Esophagus muscularis mucosa (tissue), 4 donors: ENCODE results near the gene RARB. TPM values are rescaled to one million over a fixed set of nuclear protein-coding genes. Genes with fewer than 3 reads are reported as not detected.

Experiments
- DNase-seq: peaks from one replicate; pipeline ENCODE4 v3.0.0-alpha.2; 2017; ENCODE audit errors: extremely low spot score
- H3K27ac ChIP-seq, 4 donors: fragments of 200-600 bp; sonication (generic); replicated peaks in 1 of 4; 1 replicate in 3 of 4; 2 replicates in 1 of 4; pipeline ENCODE4 v1.5.1; 2016 to 2019; ENCODE audit warnings: mild to moderate bottlenecking in 1 of 4
- H3K27me3 ChIP-seq, 4 donors: fragments of 200-600 bp; sonication (generic); one replicate each; pipeline versions ENCODE4 v1.5.1 to v1.6.0; 2016 to 2019
- H3K36me3 ChIP-seq, 4 donors: fragments of 200-600 bp; sonication (generic); one replicate each; pipeline ENCODE4 v1.5.1; 2016 to 2019
- H3K4me1 ChIP-seq, 4 donors: fragments of 200-600 bp; sonication (generic); one replicate each; pipeline ENCODE4 v1.5.1; 2016 to 2019
- H3K4me3 ChIP-seq, 4 donors: fragments of 200-600 bp; sonication (generic); 1 replicate in 2 of 4; 2 replicates in 2 of 4; pipeline ENCODE4 v1.5.1; 2016 to 2019; ENCODE audit warnings: mild to moderate bottlenecking in 4 of 4, moderate library complexity in 1 of 4
- H3K9me3 ChIP-seq, 4 donors: fragments of 200-600 bp; sonication (generic); 1 replicate in 3 of 4; 2 replicates in 1 of 4; pipeline ENCODE4 v1.5.1; 2016 to 2019
- EP300 ChIP-seq: sonication (generic); formaldehyde crosslinking; IDR thresholded peaks from one replicate; pipeline ENCODE4 v1.6.1; 2017; ENCODE audit warnings: antibody characterized with exemption
- POLR2A ChIP-seq: fragments of 450-650 bp; IDR thresholded peaks from one replicate; pipeline ENCODE4 v1.6.1; 2017; ENCODE audit warnings: antibody characterized with exemption, moderate library complexity, mild to moderate bottlenecking, low read depth
- POLR2AphosphoS5 ChIP-seq, 2 donors: sonication (generic); formaldehyde crosslinking; IDR thresholded peaks; one replicate each; pipeline ENCODE4 v1.6.1; 2017; ENCODE audit warnings: antibody characterized with exemption in 2 of 2
- WGBS: methylation state at CpG from one replicate; pipeline ENCODE4 v1.1.5; 2018; 5-methylcytosine and 5-hydroxymethylcytosine counted together
- intact Hi-C: fragments of 100-400 bp; cut with DNase I; formaldehyde crosslinking; loops from one replicate; pipeline ENCODE4 v1.15.1; 2023
- total RNA-seq, 4 donors: library from RNA; depleted of rRNA; stranded (reverse); fragments of >200 nt; gene quantifications; one replicate each; pipeline versions ENCODE4 v1.1.0 to v1.2.1, GENCODE V29; 2016
- TF ChIP-seq, protein P1 (sequence below), 3 experiments: fragments of 200-600 bp in 2 of 3; fragments of 450-650 bp in 1 of 3; sonication (generic) in 2 of 3; IDR thresholded peaks; one replicate each; pipeline ENCODE4 v1.5.1; 2017 to 2019; ENCODE audit warnings: antibody characterized with exemption in 3 of 3, mild to moderate bottlenecking in 2 of 3, moderate library complexity in 1 of 3

RARB gene
- total RNA-seq, 4 donors from 2014 or later: 29.2 to 51.9 (median 40.9) TPM

DNA sequence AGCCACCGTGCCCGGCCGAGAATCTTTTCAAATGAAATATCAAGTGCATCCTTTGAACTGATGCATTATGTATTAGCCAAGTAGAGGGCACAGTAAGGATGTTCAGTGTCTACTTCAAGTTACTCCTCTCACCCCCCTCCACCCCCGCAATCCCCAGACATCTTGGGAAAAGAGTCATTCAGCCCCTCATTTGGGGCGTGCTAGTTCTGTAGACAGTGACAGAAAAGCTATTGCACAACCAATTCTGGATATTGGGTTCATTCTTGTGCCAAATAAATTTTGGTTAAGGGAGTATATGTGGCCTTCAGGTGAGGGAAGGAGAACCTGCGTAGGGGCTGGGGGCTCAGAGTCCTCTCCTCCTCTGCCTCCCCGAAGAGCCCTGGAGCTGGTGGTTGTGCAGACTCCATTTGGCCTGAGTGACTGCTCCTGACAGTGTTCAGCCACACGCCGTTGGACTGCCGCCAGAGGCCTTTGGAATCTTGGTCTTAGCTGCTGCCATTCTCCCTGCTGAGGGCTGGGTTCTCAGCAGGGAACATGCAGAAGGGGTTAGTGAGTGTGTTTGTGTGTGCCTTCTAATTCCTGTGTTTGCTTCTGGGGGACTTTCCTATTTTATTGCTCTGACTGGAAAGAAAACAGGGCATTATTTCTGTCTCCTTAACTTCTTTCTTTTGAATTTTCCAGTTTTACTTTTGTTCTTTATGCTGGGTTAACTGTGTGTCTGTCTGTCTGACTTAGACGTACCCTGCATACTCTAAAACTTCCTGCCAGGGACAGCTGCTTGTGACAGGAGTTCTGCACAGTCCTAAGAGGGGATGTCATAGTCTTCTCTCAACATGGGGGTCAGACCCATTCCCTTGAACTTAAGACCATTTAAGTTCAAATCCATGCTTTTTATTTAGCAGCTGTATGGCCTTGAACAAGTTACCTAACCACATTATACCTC, 21.0 kb downstream of the RARB start:
- intact Hi-C loops: no loop called here
- no peaks in the 10 kb centered on the region for H3K9me3 ChIP-seq

DNA sequence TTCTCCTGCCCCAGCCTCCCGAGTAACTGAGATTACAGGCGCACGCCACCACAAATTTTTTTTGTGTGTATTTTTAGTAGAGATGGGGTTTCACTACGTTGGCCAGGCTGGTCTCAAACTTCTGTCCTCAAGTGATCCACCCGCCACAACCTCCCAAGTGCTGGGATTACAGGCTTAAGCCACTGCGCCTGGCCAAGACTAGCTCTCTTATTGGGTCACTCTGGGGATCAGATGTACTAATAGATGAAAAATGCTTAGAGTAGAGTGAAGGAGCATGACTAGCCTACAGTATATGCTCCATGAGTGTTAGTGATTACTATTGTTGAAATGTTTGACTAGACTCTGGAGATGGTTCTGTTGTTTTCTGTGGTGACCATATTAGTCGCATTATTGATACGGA, 21.8 kb downstream of the RARB start:
- no peaks in the 10 kb centered on the region for H3K36me3 ChIP-seq
- no peak for DNase-seq
- no peak overlapping the region for H3K4me3 ChIP-seq
- 92% methylated on average over 8 of the region's 8 CpGs for WGBS
- H3K9me3 ChIP-seq: no peaks in the 10 kb centered on the region
- H3K27me3 ChIP-seq: no peaks in the 10 kb centered on the region
- TF ChIP-seq POLR2AphosphoS5 (IDR thresholded peaks at IDR 0.05) (no peak), POLR2A (no peak), EP300 (no peak)
- TF ChIP-seq, protein P1, sequence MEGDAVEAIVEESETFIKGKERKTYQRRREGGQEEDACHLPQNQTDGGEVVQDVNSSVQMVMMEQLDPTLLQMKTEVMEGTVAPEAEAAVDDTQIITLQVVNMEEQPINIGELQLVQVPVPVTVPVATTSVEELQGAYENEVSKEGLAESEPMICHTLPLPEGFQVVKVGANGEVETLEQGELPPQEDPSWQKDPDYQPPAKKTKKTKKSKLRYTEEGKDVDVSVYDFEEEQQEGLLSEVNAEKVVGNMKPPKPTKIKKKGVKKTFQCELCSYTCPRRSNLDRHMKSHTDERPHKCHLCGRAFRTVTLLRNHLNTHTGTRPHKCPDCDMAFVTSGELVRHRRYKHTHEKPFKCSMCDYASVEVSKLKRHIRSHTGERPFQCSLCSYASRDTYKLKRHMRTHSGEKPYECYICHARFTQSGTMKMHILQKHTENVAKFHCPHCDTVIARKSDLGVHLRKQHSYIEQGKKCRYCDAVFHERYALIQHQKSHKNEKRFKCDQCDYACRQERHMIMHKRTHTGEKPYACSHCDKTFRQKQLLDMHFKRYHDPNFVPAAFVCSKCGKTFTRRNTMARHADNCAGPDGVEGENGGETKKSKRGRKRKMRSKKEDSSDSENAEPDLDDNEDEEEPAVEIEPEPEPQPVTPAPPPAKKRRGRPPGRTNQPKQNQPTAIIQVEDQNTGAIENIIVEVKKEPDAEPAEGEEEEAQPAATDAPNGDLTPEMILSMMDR (IDR thresholded peaks at IDR 0.05): no peak
- intact Hi-C loops: no loop called here
- H3K27ac ChIP-seq: peak overlapping the region; percentile 52 to 83 (median 68)
- H3K4me1 ChIP-seq: peaks cover 28 to 94% (median 90%) of the 10 kb centered on the region in 4 donors

More for the DNA sequence above, 21.0 kb downstream of the RARB start:
- DNase-seq: no peak
- H3K36me3 ChIP-seq: no peaks in the 10 kb centered on the region
- WGBS: 44% methylated on average over 9 of the region's 11 CpGs
- peak; percentile 50 to 57 for TF ChIP-seq POLR2AphosphoS5 (IDR thresholded peaks at IDR 0.05)
- TF ChIP-seq POLR2A: no peak
- H3K27ac ChIP-seq: peak overlapping the region; percentile 52 to 83 (median 68)
- no peaks in the 10 kb centered on the region for H3K27me3 ChIP-seq
- H3K4me1 ChIP-seq: peaks cover 20 to 94% (median 90%) of the 10 kb centered on the region in 4 donors
- H3K4me3 ChIP-seq: no peak overlapping the region

DNA sequence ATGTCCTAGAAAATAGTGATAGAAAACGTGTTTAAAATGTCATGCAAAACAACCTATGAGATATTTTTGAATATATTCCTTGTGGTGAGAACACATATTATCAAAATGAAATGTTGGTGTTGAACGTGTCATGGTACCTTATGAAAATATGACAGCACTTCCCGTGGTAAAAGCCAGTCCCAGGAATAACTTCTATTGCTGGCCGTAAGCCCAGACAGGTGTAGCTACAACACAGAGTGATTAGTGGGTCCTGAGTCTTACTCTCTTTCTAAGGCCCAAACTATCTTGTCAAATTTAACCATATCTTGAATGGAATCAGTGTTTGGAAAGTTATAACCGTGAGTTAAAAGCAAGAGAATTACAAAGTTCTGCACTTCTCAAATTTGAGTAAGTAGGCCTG, 24.1 kb downstream of the RARB start:
- WGBS: 59% methylated on average over 5 of the region's 5 CpGs
- TF ChIP-seq POLR2A: no peak
- TF ChIP-seq, protein P1 (IDR thresholded peaks at IDR 0.05): no peak
- intact Hi-C loops: no loop called here

DNA sequence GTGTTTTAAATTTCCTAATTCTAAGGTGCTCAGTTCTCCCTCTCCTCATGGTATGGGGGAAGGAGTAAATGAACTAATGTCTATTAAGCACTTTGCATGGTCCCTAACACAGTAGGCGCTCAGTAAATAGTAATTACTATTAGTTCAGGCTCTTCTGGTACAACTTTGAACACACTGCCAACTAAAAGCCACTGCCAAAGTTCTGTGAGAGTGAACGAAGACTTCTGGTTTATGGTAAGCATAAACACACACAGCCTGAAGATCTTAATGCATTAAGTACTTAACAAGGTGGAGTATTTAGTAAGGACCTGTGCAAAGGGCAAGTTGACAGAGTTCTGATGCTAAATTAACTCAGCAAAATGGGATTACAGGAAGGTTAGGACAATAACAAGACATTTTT, 24.7 kb downstream of the RARB start:
- H3K4me3 ChIP-seq: no peak overlapping the region
- intact Hi-C loops: no loop called here
- TF ChIP-seq EP300: no peak
- no peak for TF ChIP-seq POLR2AphosphoS5 (IDR thresholded peaks at IDR 0.05)
- no peak for TF ChIP-seq POLR2A
- TF ChIP-seq, protein P1 (IDR thresholded peaks at IDR 0.05): no peak
- no peaks in the 10 kb centered on the region for H3K36me3 ChIP-seq
- peak overlapping the region; percentile 65 to 83 (median 75) for H3K27ac ChIP-seq
- 46% methylated on average over 2 of the region's 2 CpGs for WGBS
- DNase-seq: no peak
- H3K9me3 ChIP-seq: no peaks in the 10 kb centered on the region
- peaks cover 48 to 99% (median 97%) of the 10 kb centered on the region in 4 donors for H3K4me1 ChIP-seq
- H3K27me3 ChIP-seq: no peaks in the 10 kb centered on the region

More for the DNA sequence above, 24.1 kb downstream of the RARB start:
- Histone ChIP-seq H3K36me3 (no peaks in the 10 kb centered on the region), H3K9me3 (no peaks in the 10 kb centered on the region), H3K4me3 (no peak overlapping the region), H3K27me3 (no peaks in the 10 kb centered on the region), H3K4me1 (peaks cover 44 to 99% (median 97%) of the 10 kb centered on the region in 4 donors), H3K27ac (peak overlapping the region; percentile 65 to 83 (median 75))
- no peak for DNase-seq

DNA sequence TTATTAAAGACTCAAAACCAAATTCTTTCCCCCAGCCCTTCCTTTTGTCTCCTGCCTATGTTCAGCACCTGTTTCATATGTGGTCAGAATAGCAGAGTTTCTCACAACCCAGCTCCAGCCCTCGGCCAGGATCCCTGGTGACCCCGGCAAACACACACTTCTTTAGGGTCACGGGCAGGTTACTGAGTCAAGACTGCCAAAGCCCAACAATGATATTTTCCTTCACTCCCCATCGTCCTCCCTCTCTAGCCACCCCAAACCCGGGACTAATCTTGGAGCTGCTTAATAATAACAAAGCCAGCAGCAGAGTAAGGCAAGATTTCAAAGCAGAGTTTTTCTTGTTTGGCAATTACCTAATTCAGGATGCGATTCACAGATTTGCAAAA, 25.5 kb downstream of the RARB start:
- WGBS: 29% methylated on average over 6 of the region's 6 CpGs
- Histone ChIP-seq H3K9me3 (no peaks in the 10 kb centered on the region), H3K4me1 (peaks cover 57 to 100% (median 97%) of the 10 kb centered on the region in 4 donors), H3K27me3 (no peaks in the 10 kb centered on the region), H3K36me3 (no peaks in the 10 kb centered on the region), H3K4me3 (peak overlapping the region in 3 of 4 donors; percentile 7 to 15 (median 10)), H3K27ac (peak overlapping the region; percentile 72 to 83 (median 80))
- intact Hi-C loops: no loop called here
- DNase-seq: no peak
- TF ChIP-seq, protein P1 (IDR thresholded peaks at IDR 0.05): no peak
- TF ChIP-seq EP300: no peak
- TF ChIP-seq POLR2AphosphoS5 (IDR thresholded peaks at IDR 0.05): no peak
